Middle frontal gyrus (tissue), 1 donor: ENCODE results near the gene ARHGAP18.

Experiments
- DNase-seq: peaks from one replicate; pipeline ENCODE4 v3.0.0-alpha.2; 2015; ENCODE audit warnings: low spot score; ENCODE audit errors: extremely low spot score

The ARHGAP18 gene

GRCh38 chr6:129536271-129536670, 173.7 kb downstream of the ARHGAP18 start:
- peak; percentile 49 for DNase-seq

DNA sequence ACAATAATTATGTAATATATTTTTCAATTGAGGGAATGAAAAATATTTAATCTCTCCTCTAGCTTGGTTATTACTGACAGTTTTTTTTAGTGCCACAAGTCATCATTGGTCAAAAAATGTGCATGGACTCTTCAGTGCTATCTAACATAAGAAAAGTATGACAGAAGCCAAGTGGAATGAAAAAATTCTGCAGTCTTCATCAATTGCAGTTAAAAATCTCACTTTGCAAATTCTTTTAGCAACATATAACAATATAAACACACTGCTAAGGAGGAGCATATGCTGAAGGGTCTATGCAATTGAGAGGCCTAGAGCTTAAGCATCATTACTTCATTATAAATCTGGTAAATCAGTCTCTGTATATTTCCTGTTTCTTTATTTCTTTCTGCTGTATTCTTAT, 175.1 kb downstream of the ARHGAP18 start:
- no peak for DNase-seq
